IMR-90 (cell line): Measurements from ENCODE around the gene GALNT17. TPM values are rescaled to one million over a fixed set of nuclear protein-coding genes. Genes with fewer than 3 reads are reported as not detected.
"Not testable (repeated sequence)": the region's sequence is repeated elsewhere in the genome, so short reads cannot be mapped to it uniquely, and the experiment has no call there.

Experiments
- ATAC-seq: fragments of 200-7000 bp; cut with Tn5 transposase; 2 replicates; pipeline ENCODE4 v1.9.1; 2020; ENCODE audit warnings: low read depth, mild to moderate bottlenecking, moderate library complexity
- BruUV-seq: library from RNA; stranded (reverse); fragments of 400-500 nt; replicated peaks from 2 replicates; lab custom pipeline; 2021; lab: Mats Ljungman, UMichigan
- CTCF ChIA-PET: fragments of 300-600 bp; formaldehyde crosslinking; extraction: SDS; loops from one replicate; lab custom pipeline; 2021; ENCODE audit warnings: antibody characterized with exemption; lab: Yijun Ruan, JAX
- POLR2A ChIA-PET: fragments of 300-600 bp; sonication (Branson Sonifier 250); formaldehyde crosslinking; loops from one replicate; lab custom pipeline; 2022; ENCODE audit warnings: antibody characterized with exemption; ENCODE audit not compliant: unreplicated experiment; lab: Charles Lee
- DNase-seq: peaks from one replicate; pipeline ENCODE4 v3.0.0; 2013
- H2AFZ ChIP-seq: replicated peaks from 2 replicates; pipeline ENCODE3; 2013; ENCODE audit warnings: low read length, mild to moderate bottlenecking; ENCODE audit not compliant: poor library complexity
- H2AK5ac ChIP-seq: 2 replicates; pipeline ENCODE4 v1.6.1; 2013; ENCODE audit warnings: low read depth, low read length, inconsistent platforms
- H2AK9ac ChIP-seq: replicated peaks from 2 replicates; pipeline ENCODE3; 2013; ENCODE audit warnings: mild to moderate bottlenecking, low read depth, low read length, moderate library complexity; ENCODE audit not compliant: poor library complexity
- H2BK120ac ChIP-seq: 2 replicates; pipeline ENCODE4 v1.6.1; 2013; ENCODE audit warnings: low read depth, low read length, inconsistent platforms
- H2BK15ac ChIP-seq: 3 replicates; pipeline ENCODE4 v1.6.1; 2013; ENCODE audit warnings: low read depth, low read length, inconsistent platforms
- H2BK20ac ChIP-seq: 2 replicates; pipeline ENCODE4 v1.6.1; 2013; ENCODE audit warnings: low read depth, mild to moderate bottlenecking, inconsistent platforms, low read length, moderate library complexity
- H2BK5ac ChIP-seq: 2 replicates; pipeline ENCODE4 v1.6.1; 2013; ENCODE audit warnings: mild to moderate bottlenecking, low read depth, low read length, inconsistent platforms; ENCODE audit not compliant: poor library complexity, severe bottlenecking
- H3K14ac ChIP-seq: replicated peaks from 2 replicates; pipeline ENCODE4 v1.6.1; 2013; ENCODE audit warnings: low read depth, low read length, inconsistent platforms
- H3K18ac ChIP-seq: 2 replicates; pipeline ENCODE4 v1.6.1; 2013; ENCODE audit warnings: low read depth, low read length, control low read depth
- H3K23ac ChIP-seq: 2 replicates; pipeline ENCODE4 v1.6.1; 2013; ENCODE audit warnings: low read depth, low read length, inconsistent platforms
- H3K27ac ChIP-seq: 2 replicates; pipeline ENCODE4 v1.5.1; 2013; ENCODE audit warnings: mild to moderate bottlenecking, control low read depth, low read length; ENCODE audit not compliant: insufficient read depth
- H3K27me3 ChIP-seq: 2 replicates; pipeline ENCODE4 v1.6.1; 2013; ENCODE audit warnings: low read length; ENCODE audit not compliant: control insufficient read depth, insufficient read depth
- H3K36me3 ChIP-seq: 2 replicates; pipeline ENCODE4 v1.6.1; 2013; ENCODE audit warnings: low read length, mixed read lengths; ENCODE audit not compliant: control insufficient read depth, insufficient read depth
- H3K4ac ChIP-seq: 2 replicates; pipeline ENCODE4 v1.6.1; 2013; ENCODE audit warnings: low read depth, low read length, inconsistent platforms
- H3K4me1 ChIP-seq: 2 replicates; pipeline ENCODE4 v1.6.1; 2013; ENCODE audit warnings: low read length, mixed read lengths; ENCODE audit not compliant: control insufficient read depth, insufficient read depth
- H3K4me2 ChIP-seq: 2 replicates; pipeline ENCODE4 v1.6.1; 2013; ENCODE audit warnings: low read depth, mild to moderate bottlenecking, control low read depth, low read length, moderate library complexity
- H3K4me3 ChIP-seq: 2 replicates; pipeline ENCODE4 v1.5.1; 2013; ENCODE audit warnings: low read depth, mild to moderate bottlenecking, control low read depth, low read length, moderate library complexity; ENCODE audit not compliant: insufficient read depth
- H3K56ac ChIP-seq: 2 replicates; pipeline ENCODE4 v1.6.1; 2013; ENCODE audit warnings: low read length, inconsistent platforms; ENCODE audit not compliant: insufficient read depth; ENCODE audit errors: extremely low read depth
- H3K79me1 ChIP-seq, 2 experiments: 2 replicates each; pipeline ENCODE4 v1.6.1; 2013; ENCODE audit warnings: low read length in 2 of 2, inconsistent platforms in 1 of 2, low read depth in 1 of 2
- H3K9ac ChIP-seq: 2 replicates; pipeline ENCODE4 v1.6.1; 2013; ENCODE audit warnings: low read depth, low read length, control low read depth
- H3K9me1 ChIP-seq: 2 replicates; pipeline ENCODE4 v1.6.1; 2013; ENCODE audit warnings: low read length, inconsistent platforms; ENCODE audit not compliant: insufficient read depth
- H3K9me3 ChIP-seq: 2 replicates; pipeline ENCODE4 v1.6.1; 2013; ENCODE audit warnings: low read length; ENCODE audit not compliant: control insufficient read depth, insufficient read depth
- H4K20me1 ChIP-seq: 2 replicates; pipeline ENCODE4 v1.6.1; 2013; ENCODE audit warnings: low read length, inconsistent platforms; ENCODE audit not compliant: insufficient read depth
- H4K5ac ChIP-seq: 2 replicates; pipeline ENCODE4 v1.6.1; 2013; ENCODE audit warnings: mild to moderate bottlenecking, low read depth, low read length, control low read depth
- H4K8ac ChIP-seq, 2 experiments: 2 replicates each; pipeline ENCODE4 v1.6.1; 2013; ENCODE audit warnings: low read depth in 2 of 2, low read length in 2 of 2, control low read depth in 1 of 2, inconsistent platforms in 1 of 2
- H4K91ac ChIP-seq: 2 replicates; pipeline ENCODE4 v1.6.1; 2013; ENCODE audit warnings: low read depth, low read length, inconsistent platforms; ENCODE audit not compliant: insufficient read depth
- WGBS, 2 experiments: methylation state at CpG; one replicate each; pipeline versions ENCODE4 v1.1.5 to v1.1.7; 2013; ENCODE audit warnings: missing lambda C conversion rate in 2 of 2; ENCODE audit not compliant: insufficient read length in 1 of 2; ENCODE audit errors: extremely low coverage in 2 of 2; 5-methylcytosine and 5-hydroxymethylcytosine counted together
- dilution Hi-C: fragments of 300-500 bp; cut with HindIII; formaldehyde crosslinking; loops from one replicate; pipeline ENCODE4 v1.14.3; 2018; ENCODE audit warnings: low sequenced_read_pairs; ENCODE audit not compliant: unreplicated experiment
- in situ Hi-C: fragments of 300-500 bp; cut with MboI; formaldehyde crosslinking; loops from 3 replicates; pipeline ENCODE4 v1.14.3; 2019; ENCODE audit warnings: low sequenced_read_pairs, inconsistent platforms, mixed read lengths
- intact Hi-C: fragments of 100-400 bp; cut with micrococcal nuclease; formaldehyde crosslinking; loops from 2 replicates; pipeline ENCODE4 v1.10.0; 2022
- polyA plus RNA-seq, 3 experiments: library from polyadenylated mRNA; depleted of rRNA; stranded (reverse); fragments of >200 nt; gene quantifications; 2 replicates each; pipeline ENCODE4 v1.2.3, GENCODE V29; 2012; ENCODE audit warnings: low replicate concordance in 1 of 3
- total RNA-seq: library from RNA; depleted of rRNA; stranded (reverse); fragments of >200 nt; gene quantifications from 2 replicates; pipeline ENCODE4 v1.2.3, GENCODE V29; 2012

GALNT17 gene
- total and polyA plus RNA-seq, 2 of the 4 experiments (the other 2 are of a cell fraction) = not detected

- H4K91ac ChIP-seq, H2BK20ac ChIP-seq, H2BK5ac ChIP-seq, H2AK9ac ChIP-seq, H3K14ac ChIP-seq, POLR2A ChIA-PET, H3K79me1 ChIP-seq, H3K4me2 ChIP-seq, H2AK5ac ChIP-seq, BruUV-seq, H3K9ac ChIP-seq, H4K8ac ChIP-seq, CTCF ChIA-PET, H4K20me1 ChIP-seq, H3K18ac ChIP-seq, H3K27me3 ChIP-seq, H4K5ac ChIP-seq, dilution Hi-C loops, H3K27ac ChIP-seq, H3K56ac ChIP-seq, H3K9me3 ChIP-seq, ATAC-seq, H2BK120ac ChIP-seq, H2AFZ ChIP-seq, DNase-seq, H2BK15ac ChIP-seq, H3K4me1 ChIP-seq, intact Hi-C loops, H3K23ac ChIP-seq, H3K4me3 ChIP-seq, H3K36me3 ChIP-seq, H3K9me1 ChIP-seq, H3K4ac ChIP-seq, in situ Hi-C loops: not testable (repeated sequence)
- no CpG with 5 or more reads among the region's 4 CpGs for WGBS, 2 experiments
Observed at GRCh38 chr7:71212433-71212832, 80.5 kb downstream of the GALNT17 start.
